ENCODE results near the gene ARRDC4. TPM values are rescaled to one million over a fixed set of nuclear protein-coding genes. Genes with fewer than 3 reads are reported as not detected.
A peak's percentile ranks its signal among the peaks of the same experiment; 100 is the strongest.

The ARRDC4 gene
- polyA plus RNA-seq, 3 donors, result 13.0 to 40.5 (median 19.0) TPM

DNA sequence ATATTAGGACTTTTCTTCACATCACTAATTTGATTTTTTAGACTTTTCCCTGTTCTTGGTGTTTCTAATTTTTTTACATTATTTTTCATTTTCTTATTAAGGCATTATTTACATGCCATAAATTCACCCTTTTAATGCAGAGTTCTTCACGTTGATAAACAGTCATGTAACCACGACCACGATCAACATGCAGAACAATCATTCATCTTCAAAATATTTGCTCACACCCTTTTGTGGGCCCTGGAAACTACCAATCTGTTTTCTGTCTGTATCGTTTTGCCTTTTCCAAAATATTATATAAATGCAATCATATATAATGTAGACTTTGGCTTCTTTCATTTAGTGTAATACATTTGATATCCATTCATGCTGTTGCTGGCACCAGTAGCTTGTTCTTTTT lies 48.7 kb downstream of the ARRDC4 start:
- peaks cover 0 to 8% of the 10 kb centered on the region in 2 donors for H3K27me3 ChIP-seq (ENCODE audit: control insufficient read depth in 2 of 2, insufficient read depth in 2 of 2, low read length in 2 of 2)
- H3K4me3 Mint-ChIP-seq, result no peak overlapping the region
- H3K9me3 Mint-ChIP-seq, result peaks cover 0 to 3% (median 0%) of the 10 kb centered on the region in 7 donors
- peaks cover 0 to 22% (median 14%) of the 10 kb centered on the region in 3 donors for H3K27me3 Mint-ChIP-seq (ENCODE audit: low read depth in 3 of 3)
- no peak overlapping the region for H3K4me3 ChIP-seq (replicated peaks in 1 of 3; ENCODE audit: low read depth in 2 of 3, low read length in 3 of 3)
- H3K36me3 Mint-ChIP-seq, result no peaks in the 10 kb centered on the region
- no peaks in the 10 kb centered on the region for H4K20me1 ChIP-seq (ENCODE audit: insufficient read depth, low read length)
- no peak overlapping the region for H2AFZ ChIP-seq (ENCODE audit: insufficient read depth, low read depth, low read length, poor library complexity, severe bottlenecking)
- H3K36me3 ChIP-seq (replicated peaks in 1 of 2; ENCODE audit: control insufficient read depth in 1 of 2, insufficient read depth in 2 of 2, low read length in 2 of 2), result no peaks in the 10 kb centered on the region
- no peaks in the 10 kb centered on the region for H3K79me2 ChIP-seq (ENCODE audit: insufficient read depth, low read length)
- no peaks in the 10 kb centered on the region for H3K9me3 ChIP-seq (replicated peaks in 1 of 2; ENCODE audit: control insufficient read depth in 1 of 2, insufficient read depth in 1 of 2, low read length in 2 of 2)
- intact Hi-C loops (cut with micrococcal nuclease), result loop anchor here in 1 of 2 donors (10.0 kb wide), 1 partner anchor 74 kb away; no protein-coding TSS in a partner anchor
- WGBS (ENCODE audit: insufficient coverage), result no CpG with 5 or more reads among the region's 4 CpGs
- H3K27ac Mint-ChIP-seq, result no peak overlapping the region
- no peaks in the 10 kb centered on the region for H3K4me1 ChIP-seq (ENCODE audit: control insufficient read depth in 1 of 2, insufficient read depth in 2 of 2, low read length in 2 of 2)
- TF ChIP-seq, protein P1, sequence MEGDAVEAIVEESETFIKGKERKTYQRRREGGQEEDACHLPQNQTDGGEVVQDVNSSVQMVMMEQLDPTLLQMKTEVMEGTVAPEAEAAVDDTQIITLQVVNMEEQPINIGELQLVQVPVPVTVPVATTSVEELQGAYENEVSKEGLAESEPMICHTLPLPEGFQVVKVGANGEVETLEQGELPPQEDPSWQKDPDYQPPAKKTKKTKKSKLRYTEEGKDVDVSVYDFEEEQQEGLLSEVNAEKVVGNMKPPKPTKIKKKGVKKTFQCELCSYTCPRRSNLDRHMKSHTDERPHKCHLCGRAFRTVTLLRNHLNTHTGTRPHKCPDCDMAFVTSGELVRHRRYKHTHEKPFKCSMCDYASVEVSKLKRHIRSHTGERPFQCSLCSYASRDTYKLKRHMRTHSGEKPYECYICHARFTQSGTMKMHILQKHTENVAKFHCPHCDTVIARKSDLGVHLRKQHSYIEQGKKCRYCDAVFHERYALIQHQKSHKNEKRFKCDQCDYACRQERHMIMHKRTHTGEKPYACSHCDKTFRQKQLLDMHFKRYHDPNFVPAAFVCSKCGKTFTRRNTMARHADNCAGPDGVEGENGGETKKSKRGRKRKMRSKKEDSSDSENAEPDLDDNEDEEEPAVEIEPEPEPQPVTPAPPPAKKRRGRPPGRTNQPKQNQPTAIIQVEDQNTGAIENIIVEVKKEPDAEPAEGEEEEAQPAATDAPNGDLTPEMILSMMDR (IDR thresholded peaks at IDR 0.05), result no peak
- H3K9ac ChIP-seq (ENCODE audit: insufficient read depth, low read length, poor library complexity, severe bottlenecking), result no peak overlapping the region
- H3K27ac ChIP-seq (ENCODE audit: low read depth in 1 of 2, low read length in 2 of 2), result no peak overlapping the region
- no peak overlapping the region for H3K4me2 ChIP-seq (replicated peaks; ENCODE audit: extremely low read depth, low read length, poor library complexity, severe bottlenecking)
- peaks cover 10% of the 10 kb centered on the region for H3K4me1 Mint-ChIP-seq
- DNase-seq, result no peak

DNA sequence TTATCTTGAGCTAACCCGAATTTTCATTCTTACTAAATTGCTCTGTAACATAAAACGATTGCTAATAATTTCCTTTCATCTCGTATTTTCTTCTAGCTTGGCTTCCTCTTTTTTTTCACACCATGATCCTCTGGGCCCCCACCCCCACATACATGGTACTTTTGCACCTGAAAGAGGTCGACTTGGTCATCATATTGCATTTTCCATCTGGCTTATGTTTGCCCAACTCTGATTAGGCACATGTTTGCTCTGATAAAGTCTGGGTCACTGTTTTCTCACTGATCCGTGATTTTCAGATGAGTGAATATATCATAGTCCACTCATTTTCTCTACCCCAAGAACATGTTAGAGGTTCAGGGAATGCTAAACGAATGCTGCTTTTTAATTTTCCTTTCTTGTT lies 49.5 kb downstream of the ARRDC4 start:
- Histone ChIP-seq H3K27ac (ENCODE audit: low read depth in 1 of 2, low read length in 2 of 2) (no peak overlapping the region), H2AFZ (ENCODE audit: insufficient read depth, low read depth, low read length, poor library complexity, severe bottlenecking) (no peak overlapping the region), H3K9ac (ENCODE audit: insufficient read depth, low read length, poor library complexity, severe bottlenecking) (no peak overlapping the region), H3K27me3 (ENCODE audit: control insufficient read depth in 2 of 2, insufficient read depth in 2 of 2, low read length in 2 of 2) (peaks cover 0 to 8% of the 10 kb centered on the region in 2 donors), H3K79me2 (ENCODE audit: insufficient read depth, low read length) (no peaks in the 10 kb centered on the region), H3K9me3 (replicated peaks in 1 of 2; ENCODE audit: control insufficient read depth in 1 of 2, insufficient read depth in 1 of 2, low read length in 2 of 2) (no peaks in the 10 kb centered on the region), H3K4me1 (ENCODE audit: control insufficient read depth in 1 of 2, insufficient read depth in 2 of 2, low read length in 2 of 2) (no peaks in the 10 kb centered on the region), H4K20me1 (ENCODE audit: insufficient read depth, low read length) (no peaks in the 10 kb centered on the region), H3K36me3 (replicated peaks in 1 of 2; ENCODE audit: control insufficient read depth in 1 of 2, insufficient read depth in 2 of 2, low read length in 2 of 2) (no peaks in the 10 kb centered on the region), H3K4me2 (replicated peaks; ENCODE audit: extremely low read depth, low read length, poor library complexity, severe bottlenecking) (no peak overlapping the region), H3K4me3 (replicated peaks in 1 of 3; ENCODE audit: low read depth in 2 of 3, low read length in 3 of 3) (no peak overlapping the region)
- WGBS (ENCODE audit: insufficient coverage), result 4% methylated on average over 4 of the region's 6 CpGs
- H3K4me3 Mint-ChIP-seq, result peak overlapping the region in 1 of 2 donors; percentile 21
- TF ChIP-seq, protein P1 (IDR thresholded peaks at IDR 0.05), result no peak
- DNase-seq, result no peak
- peaks cover 0 to 22% (median 17%) of the 10 kb centered on the region in 3 donors for H3K27me3 Mint-ChIP-seq (ENCODE audit: low read depth in 3 of 3)
- peaks cover 10% of the 10 kb centered on the region for H3K4me1 Mint-ChIP-seq
- no peaks in the 10 kb centered on the region for H3K36me3 Mint-ChIP-seq
- no peak overlapping the region for H3K27ac Mint-ChIP-seq
- H3K9me3 Mint-ChIP-seq, result no peaks in the 10 kb centered on the region
- intact Hi-C loops (cut with micrococcal nuclease), result loop anchor here in 1 of 2 donors (10.0 kb wide), 1 partner anchor 75 kb away; no protein-coding TSS in a partner anchor
